Astrocyte (in vitro differentiated cells and primary cell): ENCODE data around the gene DLD. TPM values are rescaled to one million over a fixed set of nuclear protein-coding genes. Genes with fewer than 3 reads are reported as not detected.
"Not testable (repeated sequence)": the region's sequence is repeated elsewhere in the genome, so short reads cannot be mapped to it uniquely, and the experiment has no call there.

Experiments used
- DNase-seq: peaks from one replicate; pipeline ENCODE4 v3.0.0-alpha.2; 2010; ENCODE audit warnings: low read depth
- FAIRE-seq: peaks from 2 replicates; lab custom pipeline; 2011; peaks lifted over from hg19 to GRCh38; lab: Jason Lieb, UNC
- H2AFZ ChIP-seq: 2 replicates; pipeline ENCODE4 v1.6.0; 2012; ENCODE audit warnings: low read depth, low read length, inconsistent platforms
- H3K27ac ChIP-seq: 2 replicates; pipeline ENCODE4 v1.5.1; 2011; ENCODE audit warnings: low read depth, low read length, inconsistent platforms
- H3K27me3 ChIP-seq: 2 replicates; pipeline ENCODE4 v1.6.0; 2011; ENCODE audit warnings: low read length, inconsistent platforms; ENCODE audit not compliant: insufficient read depth
- H3K36me3 ChIP-seq: 2 replicates; pipeline ENCODE4 v1.5.1; 2011; ENCODE audit warnings: low read length, inconsistent platforms; ENCODE audit not compliant: insufficient read depth
- H3K4me1 ChIP-seq: 2 replicates; pipeline ENCODE4 v1.5.1; 2011; ENCODE audit warnings: low read length, inconsistent platforms; ENCODE audit not compliant: insufficient read depth
- H3K4me2 ChIP-seq: 2 replicates; pipeline ENCODE4 v1.6.0; 2012; ENCODE audit warnings: low read length, inconsistent platforms
- H3K4me3 ChIP-seq: 2 replicates; pipeline ENCODE4 v1.5.1; 2011; ENCODE audit warnings: low read depth, mild to moderate bottlenecking, low read length, inconsistent platforms; ENCODE audit not compliant: insufficient read depth
- H3K79me2 ChIP-seq: 2 replicates; pipeline ENCODE4 v1.6.0; 2012; ENCODE audit warnings: mild to moderate bottlenecking, low read length, inconsistent platforms; ENCODE audit not compliant: insufficient read depth
- H3K9ac ChIP-seq: 2 replicates; pipeline ENCODE4 v1.6.0; 2012; ENCODE audit warnings: mild to moderate bottlenecking, low read length, inconsistent platforms
- H3K9me3 ChIP-seq: 2 replicates; pipeline ENCODE4 v1.5.1; 2012; ENCODE audit warnings: low read depth, mild to moderate bottlenecking, low read length, inconsistent platforms; ENCODE audit not compliant: insufficient read depth
- H4K20me1 ChIP-seq: 2 replicates; pipeline ENCODE4 v1.6.0; 2012; ENCODE audit warnings: low read length, inconsistent platforms; ENCODE audit not compliant: insufficient read depth
- H3K27ac Mint-ChIP-seq: one replicate; pipeline ENCODE4 v1.8.0; 2021; ENCODE audit warnings: mild to moderate bottlenecking, mixed read lengths; ENCODE audit not compliant: unreplicated experiment
- H3K27me3 Mint-ChIP-seq: one replicate; pipeline ENCODE4 v1.8.0; 2021; ENCODE audit warnings: low read depth, mixed read lengths; ENCODE audit not compliant: unreplicated experiment
- H3K36me3 Mint-ChIP-seq: one replicate; pipeline ENCODE4 v1.8.0; 2021; ENCODE audit warnings: low read depth, mixed read lengths; ENCODE audit not compliant: unreplicated experiment
- H3K4me1 Mint-ChIP-seq: one replicate; pipeline ENCODE4 v1.8.0; 2021; ENCODE audit warnings: low read depth, mixed read lengths; ENCODE audit not compliant: unreplicated experiment
- H3K4me3 Mint-ChIP-seq: one replicate; pipeline ENCODE4 v1.8.0; 2021; ENCODE audit warnings: mild to moderate bottlenecking, moderate library complexity, mixed read lengths; ENCODE audit not compliant: unreplicated experiment
- H3K9me3 Mint-ChIP-seq: one replicate; pipeline ENCODE4 v1.8.0; 2021; ENCODE audit warnings: mild to moderate bottlenecking, mixed read lengths; ENCODE audit not compliant: unreplicated experiment
- CTCF ChIP-seq: IDR thresholded peaks from 2 replicates; pipeline ENCODE4 v1.5.1; 2011; ENCODE audit warnings: low read depth, mild to moderate bottlenecking, inconsistent platforms, low read length, moderate library complexity; ENCODE audit not compliant: insufficient read depth
- EZH2 ChIP-seq: IDR thresholded peaks from 2 replicates; pipeline ENCODE4 v1.6.1; 2012; ENCODE audit warnings: mild to moderate bottlenecking, low read length, inconsistent platforms; ENCODE audit not compliant: insufficient read depth
- total RNA-seq: library from RNA; stranded (reverse); gene quantifications from 2 replicates; pipeline ENCODE4 v1.2.1, GENCODE V29; 2021

The DLD gene
- total RNA-seq, 1 donor from 2014 or later: 73.1 TPM

DNA sequence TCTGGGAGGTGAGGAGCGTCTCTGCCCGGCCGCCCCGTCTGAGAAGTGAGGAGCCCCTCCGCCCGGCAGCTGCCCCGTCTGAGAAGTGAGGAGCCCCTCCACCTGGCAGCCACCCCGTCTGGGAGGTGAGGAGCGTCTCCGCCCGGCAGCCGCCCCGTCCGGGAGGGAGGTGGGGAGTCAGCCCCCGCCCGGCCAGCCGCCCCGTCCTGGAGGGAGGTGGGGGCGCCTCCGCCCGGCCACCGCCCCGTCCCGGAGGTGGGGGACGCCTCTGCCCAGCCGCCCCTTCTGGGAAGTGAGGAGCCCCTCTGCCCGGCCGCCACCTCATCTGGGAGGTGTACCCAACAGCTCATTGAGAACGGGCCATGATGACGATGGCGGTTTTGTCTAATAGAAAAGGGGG is 42.8 kb upstream of the DLD start:
- not testable (repeated sequence) for H3K36me3 Mint-ChIP-seq, H3K79me2 ChIP-seq, H3K4me2 ChIP-seq, H2AFZ ChIP-seq, H3K4me1 ChIP-seq, H3K27me3 Mint-ChIP-seq, H4K20me1 ChIP-seq, H3K36me3 ChIP-seq, H3K27ac Mint-ChIP-seq, H3K9me3 ChIP-seq, H3K27ac ChIP-seq, FAIRE-seq, H3K9ac ChIP-seq, H3K4me3 Mint-ChIP-seq, H3K4me3 ChIP-seq, H3K9me3 Mint-ChIP-seq, H3K4me1 Mint-ChIP-seq, H3K27me3 ChIP-seq, DNase-seq

- DNase-seq: no peak
- H3K27me3 ChIP-seq: no peaks in the 10 kb centered on the region
- no peak overlapping the region for H3K27ac Mint-ChIP-seq
- H3K9ac ChIP-seq: no peak overlapping the region
- H3K79me2 ChIP-seq: no peaks in the 10 kb centered on the region
- no peak overlapping the region for H2AFZ ChIP-seq
- H3K9me3 Mint-ChIP-seq: peaks cover 3% of the 10 kb centered on the region
- H3K4me3 Mint-ChIP-seq: no peak overlapping the region
- no peaks in the 10 kb centered on the region for H3K9me3 ChIP-seq
- peaks cover 13% of the 10 kb centered on the region for H3K27me3 Mint-ChIP-seq
- peaks cover 4% of the 10 kb centered on the region for H3K4me1 Mint-ChIP-seq
- TF ChIP-seq EZH2 (no peak), CTCF (no peak)
- no peak for FAIRE-seq
- H3K36me3 Mint-ChIP-seq: no peaks in the 10 kb centered on the region
- no peaks in the 10 kb centered on the region for H4K20me1 ChIP-seq
- H3K4me1 ChIP-seq: no peaks in the 10 kb centered on the region
- no peak overlapping the region for H3K4me2 ChIP-seq
- no peak overlapping the region for H3K4me3 ChIP-seq
- H3K27ac ChIP-seq: no peak overlapping the region
- H3K36me3 ChIP-seq: no peaks in the 10 kb centered on the region
Measured at GRCh38 chr7:107850216-107850615, 40.8 kb upstream of the DLD start.

DNA sequence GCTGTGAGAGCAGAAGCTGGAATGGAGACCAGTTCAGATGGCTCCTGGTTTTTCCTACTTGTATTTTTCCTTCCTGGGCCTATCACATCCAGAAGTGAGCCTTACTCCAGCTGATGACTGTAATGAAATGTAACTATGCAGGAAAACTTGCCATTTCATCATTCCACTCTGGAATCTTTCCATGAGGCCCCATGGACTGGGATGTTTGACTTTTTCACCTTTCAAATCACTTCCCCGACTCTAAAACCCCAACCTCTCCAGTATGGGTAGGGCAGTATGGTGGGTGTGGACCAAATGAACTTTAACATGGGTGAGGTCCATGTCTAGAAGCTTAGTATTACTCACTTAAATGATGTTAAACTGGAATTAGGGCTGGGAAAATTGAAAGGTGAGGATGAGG is 40.3 kb upstream of the DLD start:
- no peaks in the 10 kb centered on the region for H3K27me3 ChIP-seq
- H4K20me1 ChIP-seq: no peaks in the 10 kb centered on the region
- H3K4me3 Mint-ChIP-seq: no peak overlapping the region
- H3K36me3 ChIP-seq: no peaks in the 10 kb centered on the region
- no peaks in the 10 kb centered on the region for H3K9me3 ChIP-seq
- no peak overlapping the region for H3K4me3 ChIP-seq
- H3K4me1 ChIP-seq: no peaks in the 10 kb centered on the region
- no peak for FAIRE-seq
- H3K9me3 Mint-ChIP-seq: peaks cover 3% of the 10 kb centered on the region
- H3K4me2 ChIP-seq: no peak overlapping the region
- H2AFZ ChIP-seq: no peak overlapping the region
- TF ChIP-seq EZH2: no peak
- no peaks in the 10 kb centered on the region for H3K36me3 Mint-ChIP-seq
- H3K27me3 Mint-ChIP-seq: peaks cover 11% of the 10 kb centered on the region
- H3K4me1 Mint-ChIP-seq: peaks cover 4% of the 10 kb centered on the region
- no peaks in the 10 kb centered on the region for H3K79me2 ChIP-seq
- no peak overlapping the region for H3K27ac Mint-ChIP-seq
- no peak overlapping the region for H3K9ac ChIP-seq
- H3K27ac ChIP-seq: no peak overlapping the region
- no peak for DNase-seq
